Upper lobe of left lung (tissue), 6 donors: Measurements from ENCODE around the gene SPAST. TPM values are rescaled to one million over a fixed set of nuclear protein-coding genes. Genes with fewer than 3 reads are reported as not detected.
"Not testable (repeated sequence)": the region's sequence is repeated elsewhere in the genome, so short reads cannot be mapped to it uniquely, and the experiment has no call there.

Source experiments
- ATAC-seq, 2 donors: fragments of 200-7000 bp; cut with Tn5 transposase; one replicate each; pipeline ENCODE4 v1.9.1; 2022; ENCODE audit warnings: mild to moderate bottlenecking in 2 of 2, moderate library complexity in 2 of 2; ENCODE audit not compliant: low FRiP score in 2 of 2
- DNase-seq, 2 donors: peaks; one replicate each; pipeline ENCODE4 v3.0.0-alpha.2; 2019 to 2020
- H3K27ac ChIP-seq, 4 donors: fragments of 200-600 bp; sonication (generic); one replicate each; pipeline ENCODE4 v1.5.1; 2016 to 2019
- H3K27me3 ChIP-seq, 4 donors: fragments of 200-600 bp; sonication (generic); one replicate each; pipeline ENCODE4 v1.5.1; 2017 to 2019
- H3K36me3 ChIP-seq, 4 donors: fragments of 200-600 bp; sonication (generic); one replicate each; pipeline ENCODE4 v1.5.1; 2016 to 2019
- H3K4me1 ChIP-seq, 4 donors: fragments of 200-600 bp; sonication (generic); one replicate each; pipeline ENCODE4 v1.5.1; 2018 to 2019
- H3K4me3 ChIP-seq, 4 donors: fragments of 200-600 bp; sonication (generic); one replicate each; pipeline ENCODE4 v1.5.1; 2017 to 2019; ENCODE audit warnings: mild to moderate bottlenecking in 2 of 4, moderate library complexity in 1 of 4
- H3K9me3 ChIP-seq, 4 donors: fragments of 200-600 bp; sonication (generic); one replicate each; pipeline ENCODE4 v1.5.1; 2018 to 2019
- EP300 ChIP-seq, 4 donors: sonication (generic); formaldehyde crosslinking; IDR thresholded peaks; one replicate each; pipeline ENCODE4 v1.5.1; 2017; ENCODE audit warnings: antibody characterized with exemption in 4 of 4, control low read depth in 2 of 4
- POLR2A ChIP-seq, 4 donors: fragments of 450-650 bp; IDR thresholded peaks; one replicate each; pipeline ENCODE4 v1.5.1; 2016 to 2017; ENCODE audit warnings: antibody characterized with exemption in 4 of 4, mild to moderate bottlenecking in 2 of 4
- POLR2AphosphoS5 ChIP-seq, 2 donors: sonication (generic); formaldehyde crosslinking; IDR thresholded peaks; one replicate each; pipeline ENCODE4 v1.5.1; 2017; ENCODE audit warnings: antibody characterized with exemption in 2 of 2
- whole genome bisulfite sequencing, 2 donors: methylation state at CpG; one replicate each; pipeline ENCODE4 v1.1.5; 2017 to 2018; 5-methylcytosine and 5-hydroxymethylcytosine counted together
- total RNA-seq, 6 donors: library from RNA; depleted of rRNA in 4 of 6; stranded (reverse); fragments of >200 nt in 4 of 6; gene quantifications; one replicate each; pipeline versions ENCODE4 v1.1.0 to v1.2.1, GENCODE V29; 2016 to 2021
- TF ChIP-seq, protein P1 (sequence below), 6 experiments: fragments of 450-650 bp in 4 of 6; fragments of 200-600 bp in 2 of 6; sonication (generic) in 2 of 6; IDR thresholded peaks; one replicate each; pipeline ENCODE4 v1.5.1; 2016 to 2019; ENCODE audit warnings: antibody characterized with exemption in 6 of 6
- donor health status: DM: no; HTN: no; CAD: no; lungs with moderate emphysema.
- donor health status: DM: no; HTN: yes; CAD: no; lungs with severe emphysema.

Gene SPAST
- total RNA-seq, 6 donors from 2014 or later = 9.9 to 28.3 (median 14.8) TPM

- no peak overlapping the region for H3K27ac ChIP-seq
- WGBS, 2 donors = 79 to 84% methylated on average over 7 of the region's 7 CpGs
- ATAC-seq = no peak
- H3K36me3 ChIP-seq = no peaks in the 10 kb centered on the region
- TF ChIP-seq POLR2A (IDR thresholded peaks at IDR 0.05) (no peak), EP300 (IDR thresholded peaks at IDR 0.05) (no peak), POLR2AphosphoS5 (IDR thresholded peaks at IDR 0.05) (no peak)
- TF ChIP-seq, protein P1, sequence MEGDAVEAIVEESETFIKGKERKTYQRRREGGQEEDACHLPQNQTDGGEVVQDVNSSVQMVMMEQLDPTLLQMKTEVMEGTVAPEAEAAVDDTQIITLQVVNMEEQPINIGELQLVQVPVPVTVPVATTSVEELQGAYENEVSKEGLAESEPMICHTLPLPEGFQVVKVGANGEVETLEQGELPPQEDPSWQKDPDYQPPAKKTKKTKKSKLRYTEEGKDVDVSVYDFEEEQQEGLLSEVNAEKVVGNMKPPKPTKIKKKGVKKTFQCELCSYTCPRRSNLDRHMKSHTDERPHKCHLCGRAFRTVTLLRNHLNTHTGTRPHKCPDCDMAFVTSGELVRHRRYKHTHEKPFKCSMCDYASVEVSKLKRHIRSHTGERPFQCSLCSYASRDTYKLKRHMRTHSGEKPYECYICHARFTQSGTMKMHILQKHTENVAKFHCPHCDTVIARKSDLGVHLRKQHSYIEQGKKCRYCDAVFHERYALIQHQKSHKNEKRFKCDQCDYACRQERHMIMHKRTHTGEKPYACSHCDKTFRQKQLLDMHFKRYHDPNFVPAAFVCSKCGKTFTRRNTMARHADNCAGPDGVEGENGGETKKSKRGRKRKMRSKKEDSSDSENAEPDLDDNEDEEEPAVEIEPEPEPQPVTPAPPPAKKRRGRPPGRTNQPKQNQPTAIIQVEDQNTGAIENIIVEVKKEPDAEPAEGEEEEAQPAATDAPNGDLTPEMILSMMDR (IDR thresholded peaks at IDR 0.05) = no peak
- no peak for DNase-seq
- no peaks in the 10 kb centered on the region for H3K27me3 ChIP-seq
- H3K4me1 ChIP-seq = peaks cover 0 to 12% (median 7%) of the 10 kb centered on the region in 4 donors
- H3K4me3 ChIP-seq = no peak overlapping the region
- H3K9me3 ChIP-seq = no peaks in the 10 kb centered on the region
These were observed 19.8 kb upstream of the SPAST start for GRCh38 chr2:32043561-32043960.

- no peaks in the 10 kb centered on the region for H3K27me3 ChIP-seq
- no peaks in the 10 kb centered on the region for H3K4me1 ChIP-seq
- H3K4me3 ChIP-seq = no peak overlapping the region
- TF ChIP-seq POLR2A (IDR thresholded peaks at IDR 0.05) (no peak), POLR2AphosphoS5 (IDR thresholded peaks at IDR 0.05) (no peak), EP300 (IDR thresholded peaks at IDR 0.05) (no peak)
- TF ChIP-seq, protein P1 (IDR thresholded peaks at IDR 0.05) = no peak
- WGBS, 2 donors = 96% methylated on average over 11 of the region's 11 CpGs
- no peak for DNase-seq
- no peaks in the 10 kb centered on the region for H3K9me3 ChIP-seq
- H3K27ac ChIP-seq = no peak overlapping the region
- ATAC-seq = no peak
- no peaks in the 10 kb centered on the region for H3K36me3 ChIP-seq
These were observed 11.4 kb upstream of the SPAST start for GRCh38 chr2:32051836-32052439.

- DNase-seq, H3K9me3 ChIP-seq, H3K27me3 ChIP-seq, H3K27ac ChIP-seq, H3K4me3 ChIP-seq, ATAC-seq, H3K4me1 ChIP-seq, H3K36me3 ChIP-seq: not testable (repeated sequence)
- 62 to 72% methylated on average over 3 of the region's 3 CpGs for WGBS, 2 donors
These were observed 8.8 kb upstream of the SPAST start for GRCh38 chr2:32054583-32054982.

GRCh38 chr2:32058130-32058529, 5.2 kb upstream of the SPAST start:
- DNase-seq = no peak
- Histone ChIP-seq H3K9me3 (no peaks in the 10 kb centered on the region), H3K36me3 (no peaks in the 10 kb centered on the region), H3K4me1 (peaks cover 0 to 8% (median 3%) of the 10 kb centered on the region in 4 donors), H3K4me3 (no peak overlapping the region), H3K27me3 (no peaks in the 10 kb centered on the region), H3K27ac (no peak overlapping the region)
- no peak for ATAC-seq
- WGBS, 2 donors = 92 to 93% methylated on average over 2 of the region's 2 CpGs
- no peak for TF ChIP-seq EP300 (IDR thresholded peaks at IDR 0.05)
- TF ChIP-seq, protein P1 (IDR thresholded peaks at IDR 0.05) = no peak
- TF ChIP-seq POLR2A (IDR thresholded peaks at IDR 0.05) = no peak
- TF ChIP-seq POLR2AphosphoS5 (IDR thresholded peaks at IDR 0.05) = no peak

- ATAC-seq (no peak), DNase-seq (no peak)
- WGBS, 2 donors = 94 to 98% methylated on average over 2 of the region's 2 CpGs
- TF ChIP-seq POLR2A (IDR thresholded peaks at IDR 0.05) (no peak), POLR2AphosphoS5 (IDR thresholded peaks at IDR 0.05) (no peak), EP300 (IDR thresholded peaks at IDR 0.05) (no peak)
- TF ChIP-seq, protein P1 (IDR thresholded peaks at IDR 0.05) = no peak
- H3K27ac ChIP-seq = no peak overlapping the region
- no peaks in the 10 kb centered on the region for H3K27me3 ChIP-seq
- H3K4me3 ChIP-seq = no peak overlapping the region
- H3K4me1 ChIP-seq = peaks cover 7 to 16% (median 12%) of the 10 kb centered on the region in 4 donors
- no peaks in the 10 kb centered on the region for H3K36me3 ChIP-seq
- H3K9me3 ChIP-seq = no peaks in the 10 kb centered on the region
These were observed 3.1 kb upstream of the SPAST start for GRCh38 chr2:32060266-32060665.
